ENCODE results near the gene DKKL1. TPM values are rescaled to one million over a fixed set of nuclear protein-coding genes. Genes with fewer than 3 reads are reported as not detected.

The DKKL1 gene
- total RNA-seq, 1 donor from 2014 or later = 5.2 TPM

GRCh38 chr19:49383599-49383998 lies 19.9 kb downstream of the DKKL1 start:
- peaks cover 1% of the 10 kb centered on the region for H3K36me3 Mint-ChIP-seq (ENCODE audit: insufficient read depth)
- H3K27ac Mint-ChIP-seq = no peak overlapping the region
- no peak overlapping the region for H3K4me3 Mint-ChIP-seq (ENCODE audit: low read depth)
- H3K27me3 Mint-ChIP-seq = peaks cover 9% of the 10 kb centered on the region
- H3K4me1 Mint-ChIP-seq (ENCODE audit: low read depth) = no peaks in the 10 kb centered on the region
- TF ChIP-seq CTCF (IDR thresholded peaks at IDR 0.05; ENCODE audit: unreplicated experiment) = no peak
- no peak for DNase-seq (ENCODE audit: low spot score, unreplicated experiment)
- H3K9me3 Mint-ChIP-seq (ENCODE audit: low read depth) = peaks cover 11% of the 10 kb centered on the region

GRCh38 chr19:49387936-49388372 lies 24.3 kb downstream of the DKKL1 start, which contains the start of gene KASH5:
Gene KASH5, plus strand, starts transcription at chr19:49388249. Its CDS starts 2,635 bp downstream, at chr19:49390884.
- Mint-ChIP-seq H3K4me3 (ENCODE audit: low read depth) (no peak within 1 kb of the TSS), H3K27ac (no peak within 1 kb of the TSS), H3K9me3 (ENCODE audit: low read depth) (peaks cover 3% of the 10 kb centered on the region), H3K4me1 (ENCODE audit: low read depth) (no peaks in the 10 kb centered on the region), H3K36me3 (ENCODE audit: insufficient read depth) (no peaks in the 10 kb centered on the region), H3K27me3 (peaks cover 23% of the 10 kb centered on the region)
- DNase-seq (ENCODE audit: low spot score, unreplicated experiment) = no peak
- TF ChIP-seq CTCF (IDR thresholded peaks at IDR 0.05; ENCODE audit: unreplicated experiment) = no peak

- Mint-ChIP-seq H3K9me3 (ENCODE audit: low read depth) (no peaks in the 10 kb centered on the region), H3K27me3 (peaks cover 27% of the 10 kb centered on the region), H3K4me3 (ENCODE audit: low read depth) (no peak overlapping the region), H3K27ac (no peak overlapping the region), H3K36me3 (ENCODE audit: insufficient read depth) (no peaks in the 10 kb centered on the region), H3K4me1 (ENCODE audit: low read depth) (no peaks in the 10 kb centered on the region)
- no peak for TF ChIP-seq CTCF (IDR thresholded peaks at IDR 0.05; ENCODE audit: unreplicated experiment)
- no peak for DNase-seq (ENCODE audit: low spot score, unreplicated experiment)
Measured at GRCh38 chr19:49389406-49389805, 25.7 kb downstream of the DKKL1 start.

GRCh38 chr19:49390131-49390928 lies 26.7 kb downstream of the DKKL1 start:
- Mint-ChIP-seq H3K4me1 (ENCODE audit: low read depth) (no peaks in the 10 kb centered on the region), H3K27me3 (peaks cover 27% of the 10 kb centered on the region), H3K9me3 (ENCODE audit: low read depth) (no peaks in the 10 kb centered on the region), H3K4me3 (ENCODE audit: low read depth) (no peak overlapping the region), H3K27ac (no peak overlapping the region), H3K36me3 (ENCODE audit: insufficient read depth) (no peaks in the 10 kb centered on the region)
- TF ChIP-seq CTCF (IDR thresholded peaks at IDR 0.05; ENCODE audit: unreplicated experiment) = no peak
- no peak for DNase-seq (ENCODE audit: low spot score, unreplicated experiment)

- peaks cover 27% of the 10 kb centered on the region for H3K27me3 Mint-ChIP-seq
- no peaks in the 10 kb centered on the region for H3K9me3 Mint-ChIP-seq (ENCODE audit: low read depth)
- DNase-seq (ENCODE audit: low spot score, unreplicated experiment) = no peak
- H3K27ac Mint-ChIP-seq = no peak overlapping the region
- H3K4me3 Mint-ChIP-seq (ENCODE audit: low read depth) = no peak overlapping the region
- TF ChIP-seq CTCF (IDR thresholded peaks at IDR 0.05; ENCODE audit: unreplicated experiment) = no peak
- H3K4me1 Mint-ChIP-seq (ENCODE audit: low read depth) = no peaks in the 10 kb centered on the region
- no peaks in the 10 kb centered on the region for H3K36me3 Mint-ChIP-seq (ENCODE audit: insufficient read depth)
Measured at GRCh38 chr19:49390929-49391359, 27.3 kb downstream of the DKKL1 start.

Measured in progenitor cell of endocrine pancreas (in vitro differentiated cells).